Stomach smooth muscle (tissue), 2 donors: ENCODE data around the gene PCK2.

Experiments
- H3K27ac ChIP-seq: one replicate; pipeline ENCODE4 v1.7.0; 2013; ENCODE audit warnings: mild to moderate bottlenecking, low read length, inconsistent platforms
- H3K27me3 ChIP-seq, 2 donors: one replicate each; pipeline ENCODE4 v1.7.0; 2013; ENCODE audit warnings: low read length in 2 of 2; ENCODE audit not compliant: insufficient read depth in 2 of 2, control insufficient read depth in 1 of 2
- H3K36me3 ChIP-seq, 2 donors: one replicate each; pipeline ENCODE4 v1.7.0; 2013; ENCODE audit warnings: low read length in 2 of 2; ENCODE audit not compliant: control insufficient read depth in 2 of 2, insufficient read depth in 2 of 2
- H3K4me1 ChIP-seq: one replicate; pipeline ENCODE4 v1.7.0; 2013; ENCODE audit warnings: low read length; ENCODE audit not compliant: control insufficient read depth, insufficient read depth
- H3K4me3 ChIP-seq, 2 donors: one replicate each; pipeline ENCODE4 v1.7.0; 2013; ENCODE audit warnings: low read length in 2 of 2
- H3K9ac ChIP-seq, 2 donors: one replicate each; pipeline ENCODE4 v1.7.0; 2013; ENCODE audit warnings: low read length in 2 of 2, mild to moderate bottlenecking in 1 of 2
- H3K9me3 ChIP-seq, 2 donors: one replicate each; pipeline ENCODE4 v1.7.0; 2013; ENCODE audit warnings: low read length in 2 of 2; ENCODE audit not compliant: control insufficient read depth in 2 of 2
- donor health status: healthy.
- donor health status: Pancreatic carcinoma.

PCK2 gene

DNA sequence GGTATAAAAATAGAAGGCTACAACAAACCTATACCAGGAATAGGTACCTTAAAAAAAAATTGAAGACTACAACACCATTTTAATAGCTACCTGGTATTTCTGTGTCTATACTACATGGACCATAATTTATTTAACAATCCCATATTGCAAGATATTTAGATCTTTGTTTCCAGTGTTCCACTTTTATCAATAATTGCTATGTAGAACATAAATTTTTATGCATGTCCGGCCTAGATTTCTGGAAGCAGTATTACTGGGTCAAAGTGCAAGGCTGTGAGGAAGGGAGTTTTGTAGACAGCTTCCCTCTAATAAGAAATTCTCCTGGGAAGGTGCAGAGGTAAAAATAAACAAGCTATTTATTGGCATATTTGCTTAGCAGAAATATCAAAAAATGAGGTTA, 16.4 kb downstream of the PCK2 start:
- Histone ChIP-seq H3K4me1 (peaks cover 11% of the 10 kb centered on the region), H3K9me3 (no peaks in the 10 kb centered on the region), H3K4me3 (no peak overlapping the region), H3K9ac (no peak overlapping the region), H3K27me3 (no peaks in the 10 kb centered on the region), H3K27ac (no peak overlapping the region), H3K36me3 (no peaks in the 10 kb centered on the region)

- Histone ChIP-seq H3K4me3 (peak overlapping the region; percentile 93 to 96), H3K4me1 (peaks cover 23% of the 10 kb centered on the region), H3K9ac (peak overlapping the region; percentile 96 to 97), H3K27me3 (no peaks in the 10 kb centered on the region), H3K27ac (peak overlapping the region; percentile 97), H3K36me3 (peaks cover 9 to 11% of the 10 kb centered on the region in 2 donors), H3K9me3 (no peaks in the 10 kb centered on the region)
Measured at GRCh38 chr14:24113379-24113800, 19.3 kb downstream of the PCK2 start.

GRCh38 chr14:24113801-24114531, 19.9 kb downstream of the PCK2 start:
- no peaks in the 10 kb centered on the region for H3K9me3 ChIP-seq
- H3K36me3 ChIP-seq = peaks cover 15 to 17% of the 10 kb centered on the region in 2 donors
- peak overlapping the region; percentile 93 to 96 for H3K4me3 ChIP-seq
- peaks cover 18% of the 10 kb centered on the region for H3K4me1 ChIP-seq
- peak overlapping the region; percentile 97 for H3K27ac ChIP-seq
- H3K27me3 ChIP-seq = no peaks in the 10 kb centered on the region
- peak overlapping the region; percentile 96 to 97 for H3K9ac ChIP-seq

DNA sequence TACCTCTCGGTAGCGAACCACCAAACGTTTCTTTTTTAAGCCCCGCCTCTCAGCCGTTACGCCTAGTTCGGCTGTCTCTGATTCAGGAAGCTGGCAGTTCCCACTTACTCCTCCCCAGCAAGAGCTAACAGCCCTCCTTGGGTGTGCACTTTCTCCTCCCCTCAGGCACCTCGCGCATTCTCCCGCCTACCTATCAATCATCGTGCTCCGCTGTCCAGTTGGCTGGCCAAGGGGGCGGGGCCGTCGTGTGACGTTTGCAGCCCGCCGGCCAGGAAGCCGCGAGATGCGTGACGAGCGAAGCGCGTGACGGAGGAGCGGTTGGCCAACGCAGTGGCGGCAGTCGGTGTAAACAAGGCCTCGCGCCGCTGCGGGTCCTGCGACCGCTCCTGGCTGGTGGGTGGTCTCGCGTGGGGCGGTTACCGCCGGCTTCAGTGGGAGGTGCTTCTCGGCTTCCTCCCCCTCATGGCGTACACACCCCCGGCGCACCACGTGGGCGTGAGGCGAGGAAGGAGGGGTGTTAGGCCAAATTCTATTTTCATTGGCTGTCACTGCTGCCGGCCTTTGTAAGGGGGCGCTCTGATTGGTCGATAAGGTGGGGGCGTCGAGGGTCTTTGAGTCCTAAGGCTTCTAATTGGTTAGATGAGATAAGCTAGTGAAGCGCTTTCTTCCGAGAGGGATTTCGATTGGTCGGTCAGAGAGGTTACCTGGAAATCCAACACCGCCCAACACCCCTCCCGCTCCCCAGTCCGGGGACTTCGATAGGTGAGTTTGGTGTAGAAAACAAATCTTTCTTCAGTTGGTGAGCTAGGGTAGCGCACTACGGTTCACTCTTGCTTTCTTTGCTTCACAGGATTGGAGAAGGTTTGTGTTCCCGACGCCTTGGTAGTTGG, 20.7 kb downstream of the PCK2 start, which contains the start of the genes DCAF11 and NRL:
Gene DCAF11, plus strand, starts transcription at position 246 of the 890 bp plus-strand sequence. CDS start 818 bp downstream, outside the sequence.
Gene NRL, minus strand, starts transcription at position 418 of the 890 bp plus-strand sequence. CDS start 32,101 bp downstream, outside the sequence.
- H3K9ac ChIP-seq = peak within 1 kb of the TSS; percentile 96 to 97
- H3K4me3 ChIP-seq = peak within 1 kb of the TSS; percentile 93 to 96
- no peaks in the 10 kb centered on the region for H3K27me3 ChIP-seq
- H3K36me3 ChIP-seq = peaks cover 23 to 25% of the 10 kb centered on the region in 2 donors
- no peaks in the 10 kb centered on the region for H3K9me3 ChIP-seq
- H3K4me1 ChIP-seq = peaks cover 18% of the 10 kb centered on the region
- H3K27ac ChIP-seq = peak within 1 kb of the TSS; percentile 97

DNA sequence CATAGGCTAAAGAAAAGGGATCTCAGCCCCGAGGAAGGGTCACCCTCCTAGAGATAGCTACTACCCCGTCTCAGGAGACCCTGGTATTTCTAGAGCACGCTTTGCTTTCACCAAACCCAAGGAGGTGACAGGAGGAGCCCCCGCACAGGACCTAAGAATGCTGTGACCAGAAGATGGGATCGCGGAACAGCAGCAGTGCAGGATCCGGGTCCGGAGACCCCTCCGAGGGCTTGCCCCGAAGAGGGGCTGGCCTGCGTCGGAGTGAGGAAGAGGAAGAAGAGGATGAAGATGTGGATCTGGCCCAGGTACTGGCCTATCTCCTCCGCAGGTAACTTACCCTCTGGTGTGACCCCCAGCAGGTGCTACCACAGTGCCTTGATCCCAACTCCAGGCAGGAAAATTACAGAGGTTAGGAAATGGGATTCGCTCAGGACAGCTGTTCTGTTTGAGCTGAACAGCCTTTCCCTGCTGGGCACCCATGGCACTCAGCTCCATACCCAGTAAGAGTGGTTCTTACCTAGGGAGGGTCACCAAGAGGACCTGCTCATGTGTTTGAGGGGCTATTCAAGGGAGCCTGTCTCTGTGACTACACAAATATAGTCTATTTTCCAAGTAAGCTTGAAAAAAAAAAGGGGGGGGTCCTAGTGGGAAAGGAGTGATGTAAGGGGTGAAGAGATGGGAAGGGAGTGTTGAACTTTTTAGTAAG, 21.5 kb downstream of the PCK2 start:
- Histone ChIP-seq H3K9me3 (no peaks in the 10 kb centered on the region), H3K4me1 (peaks cover 18% of the 10 kb centered on the region), H3K4me3 (peak overlapping the region; percentile 93 to 96), H3K9ac (peak overlapping the region; percentile 96 to 97), H3K27ac (peak overlapping the region; percentile 97), H3K27me3 (no peaks in the 10 kb centered on the region), H3K36me3 (peaks cover 25 to 28% of the 10 kb centered on the region in 2 donors)

DNA sequence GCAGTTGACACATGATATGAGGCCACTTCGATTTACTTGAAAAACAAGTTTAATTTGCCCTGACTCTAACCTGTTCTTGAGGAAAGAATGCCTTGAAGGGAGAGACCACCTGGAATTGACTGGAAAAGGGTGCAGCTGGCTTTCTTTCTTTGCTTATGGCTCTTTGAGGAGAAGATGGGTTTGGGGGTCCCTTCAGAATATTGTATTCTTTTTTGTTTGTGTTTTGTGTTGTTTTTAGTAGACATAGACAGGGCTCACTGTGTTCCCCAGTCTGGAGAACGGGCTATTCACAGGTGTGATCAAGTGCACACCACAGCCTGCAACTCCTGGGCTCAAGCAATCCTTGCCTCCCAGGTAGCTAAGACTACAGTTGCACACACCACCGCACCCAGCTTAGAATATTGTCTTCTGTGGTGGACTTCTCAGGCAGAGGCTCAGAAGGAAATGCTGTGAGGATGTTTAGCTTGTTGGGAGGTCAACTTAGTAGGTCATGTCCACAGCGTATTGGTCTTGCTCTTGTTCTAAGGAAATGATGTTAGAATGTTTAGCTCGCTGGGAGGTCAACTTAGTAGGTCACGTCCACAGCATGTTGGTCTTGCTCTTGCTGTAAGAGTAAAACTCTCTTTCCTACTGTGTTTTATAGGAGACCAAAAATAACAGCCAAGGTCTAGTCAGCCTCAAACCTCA, 22.2 kb downstream of the PCK2 start:
- H3K4me1 ChIP-seq = peaks cover 18% of the 10 kb centered on the region
- peak overlapping the region in 1 of 2 donors; percentile 97 for H3K9ac ChIP-seq
- no peaks in the 10 kb centered on the region for H3K9me3 ChIP-seq
- no peak overlapping the region for H3K27ac ChIP-seq
- H3K36me3 ChIP-seq = peaks cover 30 to 35% of the 10 kb centered on the region in 2 donors
- no peaks in the 10 kb centered on the region for H3K27me3 ChIP-seq
- H3K4me3 ChIP-seq = peak overlapping the region; percentile 40 to 93

- Histone ChIP-seq H3K27me3 (no peaks in the 10 kb centered on the region), H3K4me3 (no peak overlapping the region), H3K9ac (no peak overlapping the region), H3K4me1 (peaks cover 18% of the 10 kb centered on the region), H3K9me3 (no peaks in the 10 kb centered on the region), H3K27ac (no peak overlapping the region), H3K36me3 (peaks cover 36 to 38% of the 10 kb centered on the region in 2 donors)
Measured at GRCh38 chr14:24117179-24117578, 23.1 kb downstream of the PCK2 start.

DNA sequence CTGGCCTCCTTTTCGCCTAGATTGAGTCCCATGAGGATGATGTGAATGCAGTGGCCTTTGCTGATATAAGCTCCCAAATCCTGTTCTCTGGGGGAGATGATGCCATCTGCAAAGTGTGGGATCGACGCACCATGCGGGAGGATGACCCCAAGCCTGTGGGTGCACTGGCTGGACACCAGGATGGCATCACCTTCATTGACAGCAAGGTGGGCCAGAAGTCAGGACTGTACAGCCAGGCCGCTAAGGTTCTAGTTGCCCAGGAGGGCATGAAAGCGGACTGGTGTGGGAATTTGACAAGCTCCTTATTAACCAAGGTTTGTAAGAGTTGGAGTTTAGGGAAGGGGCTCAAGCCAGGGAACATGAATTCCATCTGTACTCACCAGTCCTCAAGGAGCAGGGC, 25.6 kb downstream of the PCK2 start:
- no peak overlapping the region for H3K9ac ChIP-seq
- H3K4me3 ChIP-seq = no peak overlapping the region
- no peak overlapping the region for H3K27ac ChIP-seq
- H3K27me3 ChIP-seq = no peaks in the 10 kb centered on the region
- H3K4me1 ChIP-seq = peaks cover 18% of the 10 kb centered on the region
- H3K9me3 ChIP-seq = no peaks in the 10 kb centered on the region
- H3K36me3 ChIP-seq = peaks cover 47 to 51% of the 10 kb centered on the region in 2 donors

GRCh38 chr14:24121210-24121609, 27.1 kb downstream of the PCK2 start:
- H3K9ac ChIP-seq = no peak overlapping the region
- H3K4me1 ChIP-seq = peaks cover 5% of the 10 kb centered on the region
- peaks cover 47 to 51% of the 10 kb centered on the region in 2 donors for H3K36me3 ChIP-seq
- H3K4me3 ChIP-seq = no peak overlapping the region
- H3K27ac ChIP-seq = no peak overlapping the region
- no peaks in the 10 kb centered on the region for H3K27me3 ChIP-seq
- H3K9me3 ChIP-seq = no peaks in the 10 kb centered on the region

DNA sequence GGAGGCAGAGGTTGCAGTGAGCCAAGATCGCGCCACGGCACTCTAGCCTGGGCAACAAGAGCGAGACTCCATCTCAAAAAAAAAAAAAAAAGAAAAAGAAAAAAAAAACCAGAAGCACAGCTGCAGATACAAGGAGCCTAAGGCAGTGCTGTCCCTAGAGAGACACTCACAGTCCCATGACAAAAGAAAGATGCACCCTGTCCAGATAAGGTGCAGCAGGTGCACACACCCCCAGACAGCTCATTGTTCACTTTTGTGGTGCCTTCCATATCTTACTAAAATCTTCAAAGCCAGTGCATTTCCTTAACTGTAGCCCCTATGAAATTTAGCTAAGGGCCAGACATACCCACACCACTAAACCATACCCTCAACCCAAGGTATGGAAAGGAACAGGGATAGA, 28.3 kb downstream of the PCK2 start:
- H3K4me1 ChIP-seq = no peaks in the 10 kb centered on the region
- no peak overlapping the region for H3K27ac ChIP-seq
- H3K36me3 ChIP-seq = peaks cover 47% of the 10 kb centered on the region in 2 donors
- no peak overlapping the region for H3K9ac ChIP-seq
- H3K4me3 ChIP-seq = no peak overlapping the region
- no peaks in the 10 kb centered on the region for H3K9me3 ChIP-seq
- H3K27me3 ChIP-seq = no peaks in the 10 kb centered on the region
